ENCODE data around the gene MAPK11. TPM values are rescaled to one million over a fixed set of nuclear protein-coding genes. Genes with fewer than 3 reads are reported as not detected.

Gene MAPK11
- total and polyA plus RNA-seq, 9 donors: 0.92 to 31.6 (median 12.0) TPM

DNA sequence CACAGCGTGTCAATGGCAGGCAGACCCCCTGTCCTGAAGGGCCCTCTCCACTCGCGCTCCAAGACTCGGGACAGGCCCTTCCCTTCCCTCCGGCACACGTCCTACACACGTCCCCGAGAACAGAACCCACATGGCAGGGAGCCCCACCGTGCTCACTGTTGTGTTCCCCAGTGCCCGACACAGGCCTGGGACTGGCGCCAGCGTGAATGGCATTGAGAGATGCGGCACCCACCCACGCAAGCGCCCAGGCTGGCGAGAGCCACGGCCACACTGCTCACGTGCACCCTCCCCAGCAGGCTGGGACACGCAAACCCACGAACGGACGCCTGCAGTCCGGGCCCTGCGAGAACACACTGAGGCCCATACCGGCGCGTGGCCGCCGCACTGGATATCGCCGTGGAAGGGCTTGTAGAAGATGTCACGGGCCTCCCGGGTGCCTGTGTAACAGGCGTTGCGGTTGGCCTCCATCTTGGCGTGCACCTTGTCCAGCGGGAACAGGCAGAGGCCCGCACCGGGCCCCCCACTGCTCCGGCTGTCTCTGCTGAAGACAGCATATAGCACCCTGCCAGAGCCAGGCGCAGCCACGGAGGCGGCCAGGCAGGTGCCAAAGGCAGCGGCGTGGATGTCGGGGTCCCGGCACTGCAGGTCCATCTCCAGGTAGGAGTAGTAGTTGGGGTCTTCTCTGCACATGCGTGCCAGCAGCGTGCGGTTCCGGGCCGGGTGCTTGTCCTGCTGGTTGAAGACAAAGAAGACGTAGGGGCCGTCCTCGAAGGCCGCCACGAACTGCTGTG, 19.2 kb upstream of the MAPK11 start:
- intact Hi-C loops (cut with DNase I): no loop called here
- no peaks in the 10 kb centered on the region for H3K36me3 ChIP-seq
- H3K27me3 ChIP-seq: no peaks in the 10 kb centered on the region
- no peaks in the 10 kb centered on the region for H3K9me3 ChIP-seq
- WGBS, 3 donors: 87 to 91% (median 89%) methylated on average over 48 to 57 of the region's 57 CpGs
- H3K4me3 ChIP-seq: no peak overlapping the region
- TF ChIP-seq EP300 (IDR thresholded peaks at IDR 0.05) (no peak), POLR2A (IDR thresholded peaks at IDR 0.05) (no peak)
- TF ChIP-seq, protein P1, sequence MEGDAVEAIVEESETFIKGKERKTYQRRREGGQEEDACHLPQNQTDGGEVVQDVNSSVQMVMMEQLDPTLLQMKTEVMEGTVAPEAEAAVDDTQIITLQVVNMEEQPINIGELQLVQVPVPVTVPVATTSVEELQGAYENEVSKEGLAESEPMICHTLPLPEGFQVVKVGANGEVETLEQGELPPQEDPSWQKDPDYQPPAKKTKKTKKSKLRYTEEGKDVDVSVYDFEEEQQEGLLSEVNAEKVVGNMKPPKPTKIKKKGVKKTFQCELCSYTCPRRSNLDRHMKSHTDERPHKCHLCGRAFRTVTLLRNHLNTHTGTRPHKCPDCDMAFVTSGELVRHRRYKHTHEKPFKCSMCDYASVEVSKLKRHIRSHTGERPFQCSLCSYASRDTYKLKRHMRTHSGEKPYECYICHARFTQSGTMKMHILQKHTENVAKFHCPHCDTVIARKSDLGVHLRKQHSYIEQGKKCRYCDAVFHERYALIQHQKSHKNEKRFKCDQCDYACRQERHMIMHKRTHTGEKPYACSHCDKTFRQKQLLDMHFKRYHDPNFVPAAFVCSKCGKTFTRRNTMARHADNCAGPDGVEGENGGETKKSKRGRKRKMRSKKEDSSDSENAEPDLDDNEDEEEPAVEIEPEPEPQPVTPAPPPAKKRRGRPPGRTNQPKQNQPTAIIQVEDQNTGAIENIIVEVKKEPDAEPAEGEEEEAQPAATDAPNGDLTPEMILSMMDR (IDR thresholded peaks at IDR 0.05): no peak
- H3K27ac ChIP-seq: no peak overlapping the region
- H3K4me1 ChIP-seq (ENCODE audit: insufficient read depth): peaks cover 17% of the 10 kb centered on the region
- DNase-seq: no peak

DNA sequence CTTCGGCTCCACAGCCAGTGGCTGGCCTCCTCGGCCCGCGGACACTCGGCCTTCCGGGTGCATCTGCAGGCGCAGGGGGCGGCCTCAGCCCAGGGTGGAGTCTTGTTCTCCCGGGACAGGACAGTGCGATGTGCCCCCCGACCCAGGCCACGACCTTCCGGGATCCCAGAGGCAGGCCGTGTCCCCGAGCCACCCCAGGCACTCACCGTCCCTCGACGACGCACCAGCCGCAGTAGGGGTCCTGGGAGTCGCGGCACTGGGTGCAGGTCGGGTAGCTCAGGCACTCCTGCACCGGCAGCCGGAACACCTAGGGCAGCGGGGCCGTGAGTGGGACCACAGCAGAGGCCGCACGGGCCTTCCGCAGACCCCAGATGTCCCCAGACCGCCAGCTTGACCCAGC, 17.6 kb upstream of the MAPK11 start:
- no peaks in the 10 kb centered on the region for H3K36me3 ChIP-seq

DNA sequence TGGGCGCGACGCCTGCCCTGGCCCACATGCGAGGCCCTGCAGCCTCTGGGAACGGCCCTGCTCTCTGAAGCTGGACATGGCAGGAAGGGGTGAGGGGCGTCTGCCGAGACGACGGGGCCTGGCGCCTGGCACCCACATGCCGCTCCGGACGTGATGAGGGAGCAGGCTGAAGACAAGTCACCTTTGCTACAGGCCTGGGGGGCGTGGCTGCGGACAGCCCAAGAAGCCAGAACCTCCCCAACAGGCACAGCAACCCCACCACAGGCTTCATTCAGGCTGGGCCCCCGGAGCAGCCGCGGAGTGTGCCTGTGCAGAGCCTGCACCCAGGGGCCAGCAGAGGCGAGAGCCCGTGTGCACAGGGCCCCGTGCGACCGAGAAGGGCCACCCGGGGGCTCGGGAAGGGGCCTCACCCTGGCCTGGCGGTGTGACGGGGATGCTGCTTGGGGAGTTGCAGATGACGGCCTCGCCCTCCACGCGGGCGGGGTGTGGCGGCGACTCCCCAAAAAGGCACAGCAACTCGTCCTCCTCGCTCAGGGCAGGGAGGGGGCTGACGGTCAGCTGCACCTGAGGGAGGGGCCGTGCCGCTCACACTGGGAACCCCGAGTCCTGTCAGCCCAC, 16.6 kb upstream of the MAPK11 start:
- H3K9me3 ChIP-seq: no peaks in the 10 kb centered on the region
- no peaks in the 10 kb centered on the region for H3K27me3 ChIP-seq
- TF ChIP-seq, protein P1 (IDR thresholded peaks at IDR 0.05): no peak
- no peak for TF ChIP-seq EP300 (IDR thresholded peaks at IDR 0.05)
- no peaks in the 10 kb centered on the region for H3K4me1 ChIP-seq (ENCODE audit: insufficient read depth)
- 82 to 86% (median 84%) methylated on average over 40 of the region's 40 CpGs for WGBS, 3 donors
- no peaks in the 10 kb centered on the region for H3K36me3 ChIP-seq
- no peak overlapping the region for H3K27ac ChIP-seq
- no peak overlapping the region for H3K4me3 ChIP-seq
- DNase-seq: no peak
- intact Hi-C loops (cut with DNase I): no loop called here

More for the DNA sequence above, 17.6 kb upstream of the MAPK11 start:
- Histone ChIP-seq H3K9me3 (no peaks in the 10 kb centered on the region), H3K27me3 (no peaks in the 10 kb centered on the region), H3K27ac (no peak overlapping the region), H3K4me3 (no peak overlapping the region), H3K4me1 (ENCODE audit: insufficient read depth) (peaks cover 5% of the 10 kb centered on the region)
- 91 to 94% (median 92%) methylated on average over 23 to 31 of the region's 31 CpGs for WGBS, 3 donors
- DNase-seq: no peak
- TF ChIP-seq, protein P1 (IDR thresholded peaks at IDR 0.05): no peak
- TF ChIP-seq POLR2A (IDR thresholded peaks at IDR 0.05): no peak
- no peak for TF ChIP-seq EP300 (IDR thresholded peaks at IDR 0.05)
- intact Hi-C loops (cut with DNase I): no loop called here

DNA sequence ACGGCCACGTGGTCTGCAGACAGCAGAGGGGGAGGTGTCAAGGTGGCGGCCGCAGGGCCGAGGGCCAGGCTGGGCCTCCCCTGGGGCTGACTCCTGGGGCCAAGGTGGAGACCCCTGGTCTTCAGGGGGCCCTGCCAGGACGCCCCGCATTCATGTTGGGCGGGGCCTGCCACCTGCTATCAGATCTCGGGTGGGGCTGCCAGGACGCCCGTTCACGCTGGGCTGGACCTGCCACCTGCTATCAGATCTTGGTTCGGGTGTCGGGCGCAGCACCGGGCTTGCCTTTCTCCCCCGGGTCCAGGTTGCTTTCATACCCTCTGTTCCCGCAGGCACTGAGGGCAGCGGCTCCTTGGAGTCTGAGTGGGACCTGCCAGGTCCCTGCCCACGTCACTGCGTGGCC, 16.1 kb upstream of the MAPK11 start:
- no peaks in the 10 kb centered on the region for H3K4me1 ChIP-seq (ENCODE audit: insufficient read depth)
- WGBS, 3 donors: 85 to 91% (median 86%) methylated on average over 14 to 21 of the region's 21 CpGs

More for the DNA sequence above, 16.1 kb upstream of the MAPK11 start:
- intact Hi-C loops (cut with DNase I): no loop called here
- no peaks in the 10 kb centered on the region for H3K9me3 ChIP-seq
- H3K4me3 ChIP-seq: no peak overlapping the region
- H3K27ac ChIP-seq: no peak overlapping the region
- H3K36me3 ChIP-seq: no peaks in the 10 kb centered on the region
- no peak for TF ChIP-seq POLR2A (IDR thresholded peaks at IDR 0.05)
- no peak for DNase-seq
- no peaks in the 10 kb centered on the region for H3K27me3 ChIP-seq

All from ovary (tissue), 9 donors.